Pancreas (tissue), 10 donors: Measurements from ENCODE around the gene RNF141. TPM values are rescaled to one million over a fixed set of nuclear protein-coding genes. Genes with fewer than 3 reads are reported as not detected.
A peak's percentile ranks its signal among the peaks of the same experiment; 100 is the strongest.

Source experiments
- ATAC-seq, 4 donors: fragments of 200-7000 bp; cut with Tn5 transposase; one replicate each; pipeline versions ENCODE4 v1.8.0 to v1.9.1; 2020; ENCODE audit warnings: mild to moderate bottlenecking in 4 of 4, moderate library complexity in 4 of 4
- DNase-seq, 6 donors: peaks; one replicate each; pipeline ENCODE4 v3.0.0-alpha.2; 2020
- FAIRE-seq: peaks from 2 replicates; lab custom pipeline; 2012; peaks lifted over from hg19 to GRCh38; lab: Jason Lieb, UNC
- H3K27ac ChIP-seq, 4 donors: fragments of 200-600 bp; sonication (generic); 1 replicate in 3 of 4; 2 replicates in 1 of 4; pipeline versions ENCODE4 v1.5.0 to v1.8.0; 2020
- H3K27me3 ChIP-seq, 4 donors: fragments of 200-600 bp; one replicate each; pipeline ENCODE4 v1.8.0; 2021
- H3K36me3 ChIP-seq, 3 donors: fragments of 200-600 bp; sonication (generic) in 1 of 3; one replicate each; pipeline versions ENCODE4 v1.5.0 to v1.8.0; 2020 to 2021
- H3K4me1 ChIP-seq, 3 donors: fragments of 200-600 bp; one replicate each; pipeline ENCODE4 v1.8.0; 2021
- H3K4me3 ChIP-seq, 4 donors: fragments of 200-600 bp; sonication (generic) in 2 of 4; one replicate each; pipeline versions ENCODE4 v1.5.0 to v1.8.0; 2020 to 2021
- H3K9me3 ChIP-seq, 4 donors: fragments of 200-600 bp; one replicate each; pipeline ENCODE4 v1.8.0; 2021
- CTCF ChIP-seq, 4 donors: fragments of 200-600 bp; sonication (generic) in 3 of 4; IDR thresholded peaks; one replicate each; pipeline versions ENCODE4 v1.5.0 to v1.8.0; 2021; ENCODE audit warnings: antibody characterized with exemption in 4 of 4
- WGBS, 2 donors: extraction: QIAGEN DNeasy Blood & Tissue Kit; methylation state at CpG; one replicate each; pipeline ENCODE4 v1.1.7; 2013; 5-methylcytosine and 5-hydroxymethylcytosine counted together
- intact Hi-C, 3 donors: fragments of 100-400 bp; cut with DNase I; formaldehyde crosslinking; loops; one replicate each; pipeline versions ENCODE4 v1.11.1 to v1.14.2; 2022
- polyA plus RNA-seq, 2 donors: library from polyadenylated mRNA; stranded (reverse); fragments of 200-250 nt; gene quantifications; one replicate each; pipeline ENCODE4 v1.2.3, GENCODE V29; 2013
- total RNA-seq, 6 donors: library from RNA; stranded (reverse); fragmentation: NEBNext Ultra II Directional in 4 of 6; extraction: Animal tissue kit (Norgen Biotek cat#: 25700) in 4 of 6; gene quantifications; one replicate each; pipeline versions ENCODE4 v1.2.1 to v1.2.4, GENCODE V29; 2021 to 2023
- donor health status: healthy with polysubstance abuse.
- donor health status: DM: no; HTN: no; CAD: no; lungs with moderate emphysema.
- donor health status: DM: no; HTN: no; CAD: no.
- donor health status: control.
- donor health status: control.
- donor health status: Bipolar disorder and iron deficiency.
- donor health status: DM: yes; HTN: yes; CAD: no.
- donor health status: DM: no; HTN: no; CAD: no.
- donor health status: DM: no; HTN: no; CAD: no.
- donor health status: DM: yes; HTN: yes; CAD: no.

The RNF141 gene
- total and polyA plus RNA-seq, 8 donors, result 4.4 to 21.5 (median 15.4) TPM

DNA sequence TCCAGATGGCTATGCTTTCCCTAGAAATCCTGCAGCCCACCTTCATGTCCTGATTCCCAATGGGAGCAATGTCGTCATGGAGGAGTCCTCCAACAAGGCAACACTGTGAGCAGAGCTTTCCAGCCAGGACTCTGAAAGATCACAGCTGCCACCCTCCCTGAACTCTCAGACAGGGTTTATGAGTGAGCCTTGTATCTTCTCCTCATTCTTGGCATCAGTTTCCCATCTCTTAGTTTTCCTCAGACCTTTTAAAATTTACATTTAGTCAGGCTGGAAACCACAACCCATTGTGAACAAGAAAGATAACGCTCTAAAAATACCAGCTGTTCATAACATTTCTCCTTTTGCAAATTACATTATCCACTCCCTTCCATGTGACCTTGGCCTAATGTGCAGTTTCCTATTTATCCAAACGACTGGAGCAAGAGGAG lies 43.1 kb upstream of the RNF141 start:
- H3K36me3 ChIP-seq, result no peaks in the 10 kb centered on the region
- FAIRE-seq, result no peak
- no peaks in the 10 kb centered on the region for H3K27me3 ChIP-seq
- WGBS, 2 donors, result 22 to 33% methylated on average over 3 of the region's 3 CpGs
- peak in 1 of 4 donors; percentile 18 for ATAC-seq
- H3K27ac ChIP-seq, result no peak overlapping the region
- H3K4me1 ChIP-seq, result peaks cover 0 to 7% (median 0%) of the 10 kb centered on the region in 3 donors
- TF ChIP-seq CTCF (IDR thresholded peaks at IDR 0.05), result no peak
- no peaks in the 10 kb centered on the region for H3K9me3 ChIP-seq
- DNase-seq, result no peak
- intact Hi-C loops, result no loop called here
- no peak overlapping the region for H3K4me3 ChIP-seq

DNA sequence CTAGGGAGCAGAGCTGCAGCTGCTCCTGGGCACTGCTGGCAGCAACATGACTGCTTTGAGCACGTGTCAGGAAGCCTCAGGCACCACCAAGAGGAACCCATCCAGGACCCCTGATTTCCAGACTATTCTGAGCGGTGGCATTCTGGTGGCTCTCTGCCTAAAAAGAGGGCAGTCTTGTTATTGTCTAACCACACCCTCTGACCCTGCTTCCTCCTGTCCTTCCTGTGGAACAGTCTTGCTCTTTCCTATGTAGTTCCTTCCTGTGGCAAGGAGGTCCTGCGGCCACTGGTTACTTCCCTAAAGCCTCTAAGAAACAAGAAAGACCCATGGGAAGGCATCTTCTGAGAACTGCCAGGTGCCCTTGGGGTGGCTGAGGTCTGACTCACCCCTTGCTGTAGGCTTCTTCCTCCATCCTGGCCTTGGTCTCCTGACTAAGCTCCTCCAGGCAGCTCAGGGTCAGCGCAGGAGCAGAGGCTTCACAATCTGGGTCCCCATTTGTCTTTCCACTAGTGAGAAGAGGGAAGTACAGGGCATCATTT lies 40.6 kb upstream of the RNF141 start:
- TF ChIP-seq CTCF (IDR thresholded peaks at IDR 0.05), result no peak
- Histone ChIP-seq H3K27me3 (no peaks in the 10 kb centered on the region), H3K9me3 (no peaks in the 10 kb centered on the region), H3K4me3 (no peak overlapping the region), H3K27ac (no peak overlapping the region), H3K36me3 (no peaks in the 10 kb centered on the region), H3K4me1 (peaks cover 0 to 7% (median 0%) of the 10 kb centered on the region in 3 donors)
- FAIRE-seq, result no peak
- 79 to 91% methylated on average over 4 of the region's 4 CpGs for WGBS, 2 donors
- DNase-seq, result peak in 1 of 6 donors; percentile 28
- intact Hi-C loops, result no loop called here
- ATAC-seq, result peak in 3 of 4 donors; percentile 35 to 70 (median 68)

DNA sequence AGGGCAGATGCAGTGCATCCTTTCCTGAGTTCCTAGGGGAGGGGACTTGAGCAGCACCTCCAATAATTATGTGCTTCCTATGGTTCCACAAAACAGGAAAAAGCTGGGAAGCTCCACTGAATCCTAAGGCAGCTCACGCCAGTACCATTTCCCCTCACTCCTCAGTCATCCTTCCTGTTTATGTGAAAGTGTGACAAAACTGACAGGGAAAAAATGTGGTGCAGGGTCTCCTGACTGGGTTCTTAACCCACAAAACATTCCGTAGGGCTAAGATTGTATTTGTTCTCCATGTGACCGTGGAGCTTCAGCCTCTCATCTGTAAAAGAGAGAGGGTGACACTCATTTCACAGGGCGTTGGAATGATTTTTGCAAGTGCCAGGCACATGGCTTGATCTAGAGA lies 39.6 kb upstream of the RNF141 start:
- DNase-seq (no peak), ATAC-seq (no peak), FAIRE-seq (no peak)
- Histone ChIP-seq H3K4me3 (no peak overlapping the region), H3K4me1 (peaks cover 0 to 7% (median 0%) of the 10 kb centered on the region in 3 donors), H3K9me3 (no peaks in the 10 kb centered on the region), H3K27me3 (no peaks in the 10 kb centered on the region), H3K36me3 (no peaks in the 10 kb centered on the region), H3K27ac (no peak overlapping the region)
- intact Hi-C loops, result no loop called here
- WGBS, 2 donors, result 72 to 75% methylated on average over 4 of the region's 4 CpGs
- no peak for TF ChIP-seq CTCF (IDR thresholded peaks at IDR 0.05)

GRCh38 chr11:10579700-10580099 lies 38.7 kb upstream of the RNF141 start:
- WGBS, 2 donors, result 86 to 90% methylated on average over 3 of the region's 3 CpGs
- peaks cover 0 to 5% (median 0%) of the 10 kb centered on the region in 3 donors for H3K4me1 ChIP-seq
- no peak overlapping the region for H3K27ac ChIP-seq
- H3K9me3 ChIP-seq, result no peaks in the 10 kb centered on the region
- TF ChIP-seq CTCF (IDR thresholded peaks at IDR 0.05), result no peak
- no peaks in the 10 kb centered on the region for H3K27me3 ChIP-seq
- FAIRE-seq, result no peak
- no peaks in the 10 kb centered on the region for H3K36me3 ChIP-seq
- DNase-seq, result no peak
- no peak for ATAC-seq
- intact Hi-C loops, result no loop called here
- no peak overlapping the region for H3K4me3 ChIP-seq

DNA sequence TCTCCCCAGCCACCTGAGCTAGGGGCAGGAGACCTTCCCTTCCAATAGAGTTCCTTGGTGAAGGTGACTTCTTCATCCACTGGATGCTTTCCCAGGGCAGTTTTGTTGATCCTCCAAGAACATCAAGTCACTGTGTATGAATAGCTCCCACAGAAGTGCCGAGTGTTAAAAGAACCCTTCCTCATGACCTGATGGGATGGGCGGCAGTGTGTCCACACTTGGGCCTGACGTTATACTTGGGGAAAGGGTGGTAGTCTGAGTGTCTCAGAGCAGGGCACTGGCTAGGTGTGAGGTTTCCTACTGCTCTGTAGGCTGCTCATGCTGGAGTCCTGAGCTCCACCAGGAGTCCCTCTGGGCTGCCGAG lies 35.0 kb upstream of the RNF141 start:
- Histone ChIP-seq H3K27ac (no peak overlapping the region), H3K27me3 (no peaks in the 10 kb centered on the region), H3K36me3 (no peaks in the 10 kb centered on the region), H3K4me3 (no peak overlapping the region), H3K9me3 (no peaks in the 10 kb centered on the region), H3K4me1 (no peaks in the 10 kb centered on the region)
- TF ChIP-seq CTCF (IDR thresholded peaks at IDR 0.05), result no peak
- 87 to 90% methylated on average over 4 of the region's 4 CpGs for WGBS, 2 donors
- FAIRE-seq (no peak), ATAC-seq (no peak), DNase-seq (no peak)
- intact Hi-C loops, result no loop called here
